ENCODE data around the gene DACH1. TPM values are rescaled to one million over a fixed set of nuclear protein-coding genes. Genes with fewer than 3 reads are reported as not detected.

DACH1 gene
- total and polyA plus RNA-seq, 4 donors, result 0.32 to 5.4 (median 0.50) TPM; not detected in 1

GRCh38 chr13:71729441-71729840 lies 137.6 kb downstream of the DACH1 start:
- intact Hi-C loops (cut with DNase I), result no loop called here
- DNase-seq (no peak), ATAC-seq (ENCODE audit: low FRiP score) (no peak)
- Histone ChIP-seq H3K27ac (ENCODE audit: low read depth in 1 of 2, low read length in 2 of 2) (no peak overlapping the region), H3K4me1 (ENCODE audit: control insufficient read depth in 1 of 2, insufficient read depth in 2 of 2, low read length in 2 of 2) (no peaks in the 10 kb centered on the region), H3K4me3 (ENCODE audit: low read length in 2 of 2) (no peak overlapping the region), H3K27me3 (ENCODE audit: control insufficient read depth in 1 of 2, insufficient read depth in 2 of 2, low read length in 1 of 2) (no peaks in the 10 kb centered on the region), H3K36me3 (ENCODE audit: control insufficient read depth in 1 of 2, insufficient read depth in 2 of 2, low read length in 1 of 2) (no peaks in the 10 kb centered on the region), H3K9me3 (ENCODE audit: control insufficient read depth, low read length) (no peaks in the 10 kb centered on the region)
- 61% methylated on average over 2 of the region's 2 CpGs for WGBS, 2 donors

- DNase-seq (no peak), ATAC-seq (ENCODE audit: low FRiP score) (no peak)
- H3K27ac ChIP-seq (ENCODE audit: low read depth in 1 of 2, low read length in 2 of 2), result no peak overlapping the region
- no peaks in the 10 kb centered on the region for H3K27me3 ChIP-seq (ENCODE audit: control insufficient read depth in 1 of 2, insufficient read depth in 2 of 2, low read length in 1 of 2)
- H3K4me3 ChIP-seq (ENCODE audit: low read length in 2 of 2), result no peak overlapping the region
- H3K36me3 ChIP-seq (ENCODE audit: control insufficient read depth in 1 of 2, insufficient read depth in 2 of 2, low read length in 1 of 2), result no peaks in the 10 kb centered on the region
- no peaks in the 10 kb centered on the region for H3K9me3 ChIP-seq (ENCODE audit: control insufficient read depth, low read length)
- no peaks in the 10 kb centered on the region for H3K4me1 ChIP-seq (ENCODE audit: control insufficient read depth in 1 of 2, insufficient read depth in 2 of 2, low read length in 2 of 2)
- intact Hi-C loops (cut with DNase I), result no loop called here
- 79 to 80% methylated on average over 1 of the region's 1 CpG for WGBS, 2 donors
Measured at GRCh38 chr13:71727662-71728061, 139.3 kb downstream of the DACH1 start.

GRCh38 chr13:71727042-71727441 lies 140.0 kb downstream of the DACH1 start:
- no peak for ATAC-seq (ENCODE audit: low FRiP score)

GRCh38 chr13:71722206-71722605 lies 144.8 kb downstream of the DACH1 start:
- H3K4me1 ChIP-seq (ENCODE audit: control insufficient read depth in 1 of 2, insufficient read depth in 2 of 2, low read length in 2 of 2), result no peaks in the 10 kb centered on the region
- no peaks in the 10 kb centered on the region for H3K9me3 ChIP-seq (ENCODE audit: control insufficient read depth, low read length)
- H3K27ac ChIP-seq (ENCODE audit: low read depth in 1 of 2, low read length in 2 of 2), result no peak overlapping the region
- no peaks in the 10 kb centered on the region for H3K27me3 ChIP-seq (ENCODE audit: control insufficient read depth in 1 of 2, insufficient read depth in 2 of 2, low read length in 1 of 2)
- intact Hi-C loops (cut with DNase I), result no loop called here
- WGBS, 2 donors, result 78 to 79% methylated on average over 3 of the region's 3 CpGs
- H3K36me3 ChIP-seq (ENCODE audit: control insufficient read depth in 1 of 2, insufficient read depth in 2 of 2, low read length in 1 of 2), result no peaks in the 10 kb centered on the region
- DNase-seq (no peak), ATAC-seq (ENCODE audit: low FRiP score) (no peak)
- no peak overlapping the region for H3K4me3 ChIP-seq (ENCODE audit: low read length in 2 of 2)

More at GRCh38 chr13:71727042-71727441, 140.0 kb downstream of the DACH1 start:
- H3K4me3 ChIP-seq (ENCODE audit: low read length in 2 of 2), result no peak overlapping the region
- WGBS, 2 donors, result 92 to 98% methylated on average over 2 of the region's 2 CpGs
- no peak for DNase-seq
- no peaks in the 10 kb centered on the region for H3K4me1 ChIP-seq (ENCODE audit: control insufficient read depth in 1 of 2, insufficient read depth in 2 of 2, low read length in 2 of 2)
- no peak overlapping the region for H3K27ac ChIP-seq (ENCODE audit: low read depth in 1 of 2, low read length in 2 of 2)
- no peaks in the 10 kb centered on the region for H3K9me3 ChIP-seq (ENCODE audit: control insufficient read depth, low read length)
- no peaks in the 10 kb centered on the region for H3K27me3 ChIP-seq (ENCODE audit: control insufficient read depth in 1 of 2, insufficient read depth in 2 of 2, low read length in 1 of 2)
- intact Hi-C loops (cut with DNase I), result no loop called here
- no peaks in the 10 kb centered on the region for H3K36me3 ChIP-seq (ENCODE audit: control insufficient read depth in 1 of 2, insufficient read depth in 2 of 2, low read length in 1 of 2)

- 86% methylated on average over 1 of the region's 1 CpG for WGBS, 2 donors
- Histone ChIP-seq H3K4me3 (ENCODE audit: low read length in 2 of 2) (no peak overlapping the region), H3K27ac (ENCODE audit: low read depth in 1 of 2, low read length in 2 of 2) (no peak overlapping the region), H3K36me3 (ENCODE audit: control insufficient read depth in 1 of 2, insufficient read depth in 2 of 2, low read length in 1 of 2) (no peaks in the 10 kb centered on the region), H3K4me1 (ENCODE audit: control insufficient read depth in 1 of 2, insufficient read depth in 2 of 2, low read length in 2 of 2) (no peaks in the 10 kb centered on the region), H3K9me3 (ENCODE audit: control insufficient read depth, low read length) (no peaks in the 10 kb centered on the region), H3K27me3 (ENCODE audit: control insufficient read depth in 1 of 2, insufficient read depth in 2 of 2, low read length in 1 of 2) (no peaks in the 10 kb centered on the region)
- intact Hi-C loops (cut with DNase I), result no loop called here
- ATAC-seq (ENCODE audit: low FRiP score) (no peak), DNase-seq (no peak)
Measured at GRCh38 chr13:71721104-71721503, 145.9 kb downstream of the DACH1 start.

GRCh38 chr13:71718931-71719330 lies 148.1 kb downstream of the DACH1 start:
- WGBS, 2 donors, result 63 to 66% methylated on average over 1 of the region's 1 CpG
- no peak for DNase-seq
- H3K9me3 ChIP-seq (ENCODE audit: control insufficient read depth, low read length), result no peaks in the 10 kb centered on the region
- H3K4me3 ChIP-seq (ENCODE audit: low read length in 2 of 2), result no peak overlapping the region
- H3K27ac ChIP-seq (ENCODE audit: low read depth in 1 of 2, low read length in 2 of 2), result no peak overlapping the region
- H3K4me1 ChIP-seq (ENCODE audit: control insufficient read depth in 1 of 2, insufficient read depth in 2 of 2, low read length in 2 of 2), result no peaks in the 10 kb centered on the region
- no peaks in the 10 kb centered on the region for H3K36me3 ChIP-seq (ENCODE audit: control insufficient read depth in 1 of 2, insufficient read depth in 2 of 2, low read length in 1 of 2)
- intact Hi-C loops (cut with DNase I), result no loop called here
- no peak for ATAC-seq (ENCODE audit: low FRiP score)
- no peaks in the 10 kb centered on the region for H3K27me3 ChIP-seq (ENCODE audit: control insufficient read depth in 1 of 2, insufficient read depth in 2 of 2, low read length in 1 of 2)

GRCh38 chr13:71714802-71715375 lies 152.1 kb downstream of the DACH1 start:
- DNase-seq (no peak), ATAC-seq (ENCODE audit: low FRiP score) (no peak)
- no peaks in the 10 kb centered on the region for H3K9me3 ChIP-seq (ENCODE audit: control insufficient read depth, low read length)
- H3K4me1 ChIP-seq (ENCODE audit: control insufficient read depth in 1 of 2, insufficient read depth in 2 of 2, low read length in 2 of 2), result no peaks in the 10 kb centered on the region
- no peak overlapping the region for H3K4me3 ChIP-seq (ENCODE audit: low read length in 2 of 2)
- no peak overlapping the region for H3K27ac ChIP-seq (ENCODE audit: low read depth in 1 of 2, low read length in 2 of 2)
- no peaks in the 10 kb centered on the region for H3K36me3 ChIP-seq (ENCODE audit: control insufficient read depth in 1 of 2, insufficient read depth in 2 of 2, low read length in 1 of 2)
- WGBS, 2 donors, result 48 to 53% methylated on average over 2 of the region's 2 CpGs
- intact Hi-C loops (cut with DNase I), result no loop called here
- H3K27me3 ChIP-seq (ENCODE audit: control insufficient read depth in 1 of 2, insufficient read depth in 2 of 2, low read length in 1 of 2), result no peaks in the 10 kb centered on the region

- no peaks in the 10 kb centered on the region for H3K27me3 ChIP-seq (ENCODE audit: control insufficient read depth in 1 of 2, insufficient read depth in 2 of 2, low read length in 1 of 2)
- intact Hi-C loops (cut with DNase I), result no loop called here
- no peaks in the 10 kb centered on the region for H3K4me1 ChIP-seq (ENCODE audit: control insufficient read depth in 1 of 2, insufficient read depth in 2 of 2, low read length in 2 of 2)
- no peak overlapping the region for H3K4me3 ChIP-seq (ENCODE audit: low read length in 2 of 2)
- H3K36me3 ChIP-seq (ENCODE audit: control insufficient read depth in 1 of 2, insufficient read depth in 2 of 2, low read length in 1 of 2), result no peaks in the 10 kb centered on the region
- WGBS, 2 donors, result 17 to 19% methylated on average over 3 of the region's 3 CpGs
- ATAC-seq (ENCODE audit: low FRiP score), result no peak
- no peak overlapping the region for H3K27ac ChIP-seq (ENCODE audit: low read depth in 1 of 2, low read length in 2 of 2)
- no peaks in the 10 kb centered on the region for H3K9me3 ChIP-seq (ENCODE audit: control insufficient read depth, low read length)
- DNase-seq, result no peak
Measured at GRCh38 chr13:71712988-71713653, 153.9 kb downstream of the DACH1 start.

GRCh38 chr13:71704656-71705055 lies 162.3 kb downstream of the DACH1 start:
- Histone ChIP-seq H3K27ac (ENCODE audit: low read depth in 1 of 2, low read length in 2 of 2) (no peak overlapping the region), H3K27me3 (ENCODE audit: control insufficient read depth in 1 of 2, insufficient read depth in 2 of 2, low read length in 1 of 2) (no peaks in the 10 kb centered on the region), H3K4me1 (ENCODE audit: control insufficient read depth in 1 of 2, insufficient read depth in 2 of 2, low read length in 2 of 2) (no peaks in the 10 kb centered on the region), H3K4me3 (ENCODE audit: low read length in 2 of 2) (no peak overlapping the region), H3K36me3 (ENCODE audit: control insufficient read depth in 1 of 2, insufficient read depth in 2 of 2, low read length in 1 of 2) (no peaks in the 10 kb centered on the region), H3K9me3 (ENCODE audit: control insufficient read depth, low read length) (peaks cover 2% of the 10 kb centered on the region)
- intact Hi-C loops (cut with DNase I), result no loop called here
- 79 to 81% methylated on average over 4 of the region's 4 CpGs for WGBS, 2 donors
- DNase-seq (no peak), ATAC-seq (ENCODE audit: low FRiP score) (no peak)

Measured in aorta (tissue), 5 donors.